NCI-H82 (cell line): ENCODE data around the gene KANK4.

Experiments used
- DNase-seq: peaks from one replicate; lab custom pipeline; 2025; lab: John Stamatoyannopoulos, UW

The KANK4 gene

GRCh38 chr1:62207187-62207586 lies 112.0 kb downstream of the KANK4 start:
- no peak for DNase-seq

GRCh38 chr1:62198781-62199125 lies 120.5 kb downstream of the KANK4 start:
- no peak for DNase-seq

GRCh38 chr1:62198069-62198780 lies 121.0 kb downstream of the KANK4 start:
- no peak for DNase-seq

- peak; percentile 95 for DNase-seq
Observed at GRCh38 chr1:62196086-62196690, 123.0 kb downstream of the KANK4 start.

- DNase-seq = no peak
Observed at GRCh38 chr1:62194651-62195544, 124.3 kb downstream of the KANK4 start, which contains the start of gene L1TD1. L1TD1 (plus strand) TSS chr1:62194849; CDS start chr1:62206629, 11,780 bp downstream.

GRCh38 chr1:62188111-62188510 lies 131.1 kb downstream of the KANK4 start:
- DNase-seq = no peak

GRCh38 chr1:62187548-62187947 lies 131.7 kb downstream of the KANK4 start:
- DNase-seq = no peak
